Mesodermal cell (in vitro differentiated cells): ENCODE results near the gene COMMD6.

Experiments
- H3K27ac ChIP-seq: 2 replicates; pipeline ENCODE4 v1.7.0; 2013; ENCODE audit warnings: mild to moderate bottlenecking, low read depth, low read length, moderate library complexity; ENCODE audit not compliant: severe bottlenecking
- H3K36me3 ChIP-seq: 2 replicates; pipeline ENCODE4 v1.7.1; 2013; ENCODE audit warnings: mild to moderate bottlenecking, low read length, moderate library complexity; ENCODE audit not compliant: control insufficient read depth, insufficient read depth
- H3K4me1 ChIP-seq: one replicate; pipeline ENCODE4 v1.7.1; 2013; ENCODE audit warnings: mild to moderate bottlenecking, low read length; ENCODE audit not compliant: insufficient read depth, control insufficient read depth, poor library complexity, severe bottlenecking
- H3K4me3 ChIP-seq: 2 replicates; pipeline ENCODE4 v1.7.0; 2013; ENCODE audit warnings: low read length, control low read depth, mild to moderate bottlenecking; ENCODE audit not compliant: insufficient read depth, poor library complexity, severe bottlenecking; ENCODE audit errors: extremely low read depth
- H3K9me3 ChIP-seq: 2 replicates; pipeline ENCODE4 v1.7.1; 2013; ENCODE audit warnings: mild to moderate bottlenecking, low read length, moderate library complexity; ENCODE audit not compliant: control insufficient read depth
- WGBS, 2 experiments: methylation state at CpG; one replicate each; pipeline ENCODE4 v1.1.5; 2013; ENCODE audit warnings: missing lambda C conversion rate in 2 of 2; ENCODE audit not compliant: insufficient coverage in 2 of 2; 5-methylcytosine and 5-hydroxymethylcytosine counted together

COMMD6 gene

DNA sequence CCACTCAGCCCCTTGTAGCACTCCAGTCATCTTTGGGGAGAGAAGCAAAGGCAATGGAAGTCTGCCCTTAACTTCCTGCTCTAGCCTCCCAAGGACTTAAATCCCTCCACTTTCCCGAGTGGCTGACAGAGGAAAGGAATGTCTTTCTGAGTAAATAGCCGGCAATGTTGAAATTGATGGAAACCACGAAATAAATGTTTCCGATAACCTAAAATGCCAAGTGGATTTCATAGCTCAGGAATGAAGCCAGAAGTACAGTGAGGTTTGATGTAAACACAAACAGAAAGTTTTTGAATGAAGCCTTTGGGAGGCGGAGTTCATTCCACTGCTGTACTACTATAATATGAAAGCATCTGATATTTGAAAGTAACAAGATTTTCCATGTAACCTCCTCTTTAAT lies 41.7 kb downstream of the COMMD6 start:
- Histone ChIP-seq H3K9me3 (no peaks in the 10 kb centered on the region), H3K27ac (no peak overlapping the region), H3K4me1 (peaks cover 9% of the 10 kb centered on the region), H3K4me3 (no peak overlapping the region), H3K36me3 (no peaks in the 10 kb centered on the region)
- 93 to 95% methylated on average over 3 to 4 of the region's 5 CpGs for WGBS, 2 experiments

GRCh38 chr13:75494491-75494890 lies 43.1 kb downstream of the COMMD6 start:
- H3K36me3 ChIP-seq, result no peaks in the 10 kb centered on the region
- H3K27ac ChIP-seq, result no peak overlapping the region
- no peak overlapping the region for H3K4me3 ChIP-seq
- peaks cover 9% of the 10 kb centered on the region for H3K4me1 ChIP-seq
- WGBS, 2 experiments, result 86 to 100% methylated on average over 1 of the region's 1 CpG
- no peaks in the 10 kb centered on the region for H3K9me3 ChIP-seq

- Histone ChIP-seq H3K27ac (no peak overlapping the region), H3K4me1 (peaks cover 9% of the 10 kb centered on the region), H3K9me3 (no peaks in the 10 kb centered on the region), H3K4me3 (no peak overlapping the region), H3K36me3 (no peaks in the 10 kb centered on the region)
Measured at GRCh38 chr13:75493156-75493555, 44.5 kb downstream of the COMMD6 start.

GRCh38 chr13:75492389-75492788 lies 45.3 kb downstream of the COMMD6 start:
- WGBS, 2 experiments, result 91 to 94% methylated on average over 4 to 5 of the region's 5 CpGs
- no peak overlapping the region for H3K27ac ChIP-seq
- H3K4me3 ChIP-seq, result no peak overlapping the region
- no peaks in the 10 kb centered on the region for H3K36me3 ChIP-seq
- H3K4me1 ChIP-seq, result peaks cover 9% of the 10 kb centered on the region
- H3K9me3 ChIP-seq, result no peaks in the 10 kb centered on the region

DNA sequence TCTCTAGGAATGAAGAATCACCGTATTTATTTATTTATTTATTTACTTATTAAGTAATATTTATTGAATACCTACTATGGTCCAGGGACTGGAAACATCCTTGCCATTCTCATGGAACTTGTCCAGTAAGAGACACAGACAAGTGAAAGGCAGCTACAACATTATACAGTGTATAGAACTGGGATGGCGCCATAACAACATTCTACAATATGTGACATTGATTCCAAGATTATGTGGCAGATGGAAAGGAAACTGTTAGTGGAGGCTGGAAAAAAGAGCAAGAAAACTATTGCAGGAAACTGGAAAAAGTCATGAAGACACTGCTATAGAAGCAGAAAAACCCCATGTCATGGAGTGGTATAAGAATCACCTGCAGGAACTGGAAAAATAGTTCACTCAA lies 46.3 kb downstream of the COMMD6 start:
- Histone ChIP-seq H3K4me3 (no peak overlapping the region), H3K9me3 (no peaks in the 10 kb centered on the region), H3K36me3 (no peaks in the 10 kb centered on the region), H3K4me1 (peaks cover 9% of the 10 kb centered on the region), H3K27ac (no peak overlapping the region)
- WGBS, 2 experiments, result no CpG with 5 or more reads among the region's 2 CpGs

DNA sequence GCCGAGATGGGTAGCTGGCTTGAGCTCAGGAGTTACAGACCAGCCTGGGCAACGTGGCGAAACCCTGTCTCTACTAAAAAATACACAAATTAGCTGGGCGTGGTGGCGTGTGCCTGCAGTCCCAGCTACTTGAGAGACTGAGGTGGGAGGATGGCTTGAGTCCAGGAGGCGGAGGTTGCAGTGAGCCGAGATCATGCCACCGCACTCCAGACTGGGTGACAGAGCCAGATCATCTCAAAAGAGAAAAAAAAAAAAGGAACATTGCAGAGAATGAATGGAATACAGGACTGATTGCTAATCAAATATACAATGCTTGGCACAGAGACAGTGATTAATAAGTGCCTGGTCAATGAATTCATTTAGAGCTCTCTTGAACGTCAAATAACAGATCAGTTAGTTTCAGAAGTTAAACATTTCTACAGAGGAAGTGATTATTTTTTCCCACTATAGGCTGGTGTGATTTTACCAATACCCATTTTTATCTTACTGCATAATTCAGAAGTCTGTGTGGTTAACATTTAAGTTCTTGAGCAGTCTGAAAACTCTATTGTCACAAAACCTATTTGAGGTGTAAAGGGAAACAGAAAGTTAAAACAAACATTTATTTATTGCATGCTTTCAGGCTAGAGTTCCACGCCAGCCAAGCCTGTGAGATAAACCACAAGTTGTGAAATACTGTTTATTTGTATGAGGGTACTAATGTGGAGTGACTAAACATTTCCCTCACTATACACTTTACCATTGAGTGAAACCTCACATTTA lies 48.0 kb downstream of the COMMD6 start:
- no peaks in the 10 kb centered on the region for H3K36me3 ChIP-seq
- H3K9me3 ChIP-seq, result no peaks in the 10 kb centered on the region
- WGBS, 2 experiments, result 75 to 97% methylated on average over 6 to 7 of the region's 10 CpGs
- H3K4me1 ChIP-seq, result peaks cover 9% of the 10 kb centered on the region
- H3K4me3 ChIP-seq, result no peak overlapping the region
- no peak overlapping the region for H3K27ac ChIP-seq

GRCh38 chr13:75486146-75487062 lies 51.2 kb downstream of the COMMD6 start:
- H3K4me1 ChIP-seq, result peaks cover 5% of the 10 kb centered on the region
- peak overlapping the region; percentile 37 for H3K27ac ChIP-seq
- no peaks in the 10 kb centered on the region for H3K36me3 ChIP-seq
- H3K9me3 ChIP-seq, result no peaks in the 10 kb centered on the region
- no peak overlapping the region for H3K4me3 ChIP-seq
- 93 to 97% methylated on average over 3 of the region's 5 CpGs for WGBS, 2 experiments

GRCh38 chr13:75485286-75486062 lies 52.2 kb downstream of the COMMD6 start:
- WGBS, 2 experiments, result 100% methylated on average over 1 of the region's 1 CpG; no CpG with 5 or more reads in 1 of the 2 experiments
- no peaks in the 10 kb centered on the region for H3K36me3 ChIP-seq
- H3K27ac ChIP-seq, result peak overlapping the region; percentile 37
- H3K4me3 ChIP-seq, result no peak overlapping the region
- H3K4me1 ChIP-seq, result peaks cover 5% of the 10 kb centered on the region
- H3K9me3 ChIP-seq, result no peaks in the 10 kb centered on the region

DNA sequence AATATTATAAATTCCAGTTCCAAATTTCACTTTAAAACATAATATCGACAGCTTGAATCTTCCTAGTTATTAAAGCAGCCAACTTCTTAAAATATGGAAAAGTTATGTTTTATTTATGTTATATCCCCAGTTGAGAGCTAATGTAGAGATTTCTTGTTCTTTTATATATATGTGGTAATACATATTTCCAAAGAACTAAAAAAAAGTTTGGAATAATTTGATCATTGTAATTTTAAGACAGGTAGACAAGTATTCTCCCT lies 54.9 kb downstream of the COMMD6 start:
- WGBS, 2 experiments, result no CpG with 5 or more reads among the region's 1 CpG
- H3K27ac ChIP-seq, result peak overlapping the region; percentile 76
- H3K9me3 ChIP-seq, result no peaks in the 10 kb centered on the region
- H3K4me1 ChIP-seq, result peaks cover 13% of the 10 kb centered on the region
- H3K36me3 ChIP-seq, result no peaks in the 10 kb centered on the region
- peak overlapping the region; percentile 73 for H3K4me3 ChIP-seq

- 0% methylated on average over 30 to 44 of the region's 58 CpGs for WGBS, 2 experiments
- Histone ChIP-seq H3K36me3 (no peaks in the 10 kb centered on the region), H3K27ac (peak within 1 kb of the TSS; percentile 76), H3K4me3 (peak within 1 kb of the TSS; percentile 73), H3K9me3 (no peaks in the 10 kb centered on the region), H3K4me1 (peaks cover 13% of the 10 kb centered on the region)
Measured at GRCh38 chr13:75482070-75482819, 55.4 kb downstream of the COMMD6 start, which contains the start of gene TBC1D4. TBC1D4 (minus strand) TSS chr13:75482169; CDS start chr13:75481767, 402 bp downstream.
